ENCODE data around the gene RALGAPA2. TPM values are rescaled to one million over a fixed set of nuclear protein-coding genes. Genes with fewer than 3 reads are reported as not detected.

The RALGAPA2 gene
- total and polyA plus RNA-seq, 2 of the 13 experiments (the other 11 are each of a cell fraction or from before 2014, with no cell fraction given): 13.8 to 17.7 TPM

DNA sequence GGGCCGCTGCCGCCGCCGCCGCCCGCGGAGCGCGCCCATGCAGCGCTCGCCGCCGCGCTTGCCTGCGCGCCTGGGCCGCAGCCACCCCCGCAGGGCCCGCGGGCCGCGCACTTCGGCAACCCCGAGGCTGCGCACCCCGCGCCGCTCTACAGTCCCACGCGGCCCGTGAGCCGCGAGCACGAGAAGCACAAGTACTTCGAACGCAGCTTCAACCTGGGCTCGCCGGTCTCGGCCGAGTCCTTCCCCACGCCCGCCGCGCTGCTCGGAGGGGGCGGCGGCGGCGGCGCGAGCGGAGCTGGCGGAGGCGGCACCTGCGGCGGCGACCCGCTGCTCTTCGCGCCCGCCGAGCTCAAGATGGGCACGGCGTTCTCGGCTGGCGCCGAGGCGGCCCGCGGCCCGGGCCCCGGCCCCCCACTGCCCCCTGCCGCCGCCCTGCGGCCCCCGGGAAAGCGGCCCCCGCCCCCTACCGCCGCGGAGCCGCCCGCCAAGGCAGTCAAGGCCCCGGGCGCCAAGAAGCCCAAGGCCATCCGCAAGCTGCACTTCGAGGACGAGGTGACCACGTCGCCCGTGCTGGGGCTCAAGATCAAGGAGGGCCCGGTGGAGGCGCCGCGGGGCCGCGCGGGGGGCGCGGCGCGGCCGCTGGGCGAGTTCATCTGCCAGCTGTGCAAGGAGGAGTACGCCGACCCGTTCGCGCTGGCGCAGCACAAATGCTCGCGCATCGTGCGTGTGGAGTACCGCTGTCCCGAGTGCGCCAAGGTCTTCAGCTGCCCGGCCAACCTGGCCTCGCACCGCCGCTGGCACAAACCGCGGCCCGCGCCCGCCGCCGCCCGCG lies 343.8 kb downstream of the RALGAPA2 start:
- CTCF ChIA-PET (ENCODE audit: low intra/inter-chr PET ratio, low total read pairs): no interaction called here
- intact Hi-C loops (cut with micrococcal nuclease; ENCODE audit: unreplicated experiment): no loop called here
- H4K20me1 ChIP-seq (ENCODE audit: insufficient read depth, low read length): no peaks in the 10 kb centered on the region
- H3K79me2 ChIP-seq (ENCODE audit: insufficient read depth, low read length): no peaks in the 10 kb centered on the region
- H3K27ac ChIP-seq (ENCODE audit: extremely low read length, insufficient read depth, low read length): no peak overlapping the region
- H2AFZ ChIP-seq (ENCODE audit: low read length): no peak overlapping the region
- in situ Hi-C loops (cut with HindIII; ENCODE audit: extremely low pct_ligation_motif_present, low pct_unique_long_range_greater_than_20kb): no loop called here
- ATAC-seq: no peak
- no peaks in the 10 kb centered on the region for H3K36me3 ChIP-seq (replicated peaks in 1 of 2; ENCODE audit: control insufficient read depth in 1 of 2, insufficient read depth in 2 of 2, low read length in 2 of 2)
- H3K4me1 ChIP-seq (ENCODE audit: insufficient read depth, low read length): peaks cover 21% of the 10 kb centered on the region; the same call in 1 of the 2 replicates
- no peak overlapping the region for H3K9ac ChIP-seq (ENCODE audit: insufficient read depth, low read depth, low read length)
- 9% methylated on average over 58 of the region's 130 CpGs for WGBS (ENCODE audit: low lambda C conversion rate)
- no peak for FAIRE-seq
- no TSS peak for BruUV-seq (replicated peaks)
- POLR2A ChIA-PET: no interaction called here
- H3K4me2 ChIP-seq (ENCODE audit: low read depth, low read length): peak overlapping the region; percentile 62
- H3K27me3 ChIP-seq (ENCODE audit: control insufficient read depth in 1 of 2, insufficient read depth in 2 of 2, low read length in 2 of 2): peaks cover 27 to 91% of the 10 kb centered on the region in 2 experiments
- DNase-seq (ENCODE audit: low spot score): no peak
- H3K4me3 ChIP-seq (replicated peaks in 1 of 3; ENCODE audit: insufficient read depth in 1 of 3, low read depth in 2 of 3, low read length in 3 of 3): peak overlapping the region; percentile 35 to 54 (median 41); a peak in 2 of 6 replicates
- no peaks in the 10 kb centered on the region for H3K9me3 ChIP-seq (ENCODE audit: low read length)
- TF ChIP-seq GATAD2A (CRISPR knock-in tag; IDR thresholded peaks at IDR 0.05): no peak
- TF ChIP-seq ZNF160 (CRISPR knock-in tag; IDR thresholded peaks at IDR 0.05): no peak
- no peak for TF ChIP-seq SIX1 (CRISPR knock-in tag; IDR thresholded peaks at IDR 0.05; ENCODE audit: borderline replicate concordance)
- TF ChIP-seq, protein P1, sequence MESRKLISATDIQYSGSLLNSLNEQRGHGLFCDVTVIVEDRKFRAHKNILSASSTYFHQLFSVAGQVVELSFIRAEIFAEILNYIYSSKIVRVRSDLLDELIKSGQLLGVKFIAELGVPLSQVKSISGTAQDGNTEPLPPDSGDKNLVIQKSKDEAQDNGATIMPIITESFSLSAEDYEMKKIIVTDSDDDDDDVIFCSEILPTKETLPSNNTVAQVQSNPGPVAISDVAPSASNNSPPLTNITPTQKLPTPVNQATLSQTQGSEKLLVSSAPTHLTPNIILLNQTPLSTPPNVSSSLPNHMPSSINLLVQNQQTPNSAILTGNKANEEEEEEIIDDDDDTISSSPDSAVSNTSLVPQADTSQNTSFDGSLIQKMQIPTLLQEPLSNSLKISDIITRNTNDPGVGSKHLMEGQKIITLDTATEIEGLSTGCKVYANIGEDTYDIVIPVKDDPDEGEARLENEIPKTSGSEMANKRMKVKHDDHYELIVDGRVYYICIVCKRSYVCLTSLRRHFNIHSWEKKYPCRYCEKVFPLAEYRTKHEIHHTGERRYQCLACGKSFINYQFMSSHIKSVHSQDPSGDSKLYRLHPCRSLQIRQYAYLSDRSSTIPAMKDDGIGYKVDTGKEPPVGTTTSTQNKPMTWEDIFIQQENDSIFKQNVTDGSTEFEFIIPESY (CRISPR knock-in tag; IDR thresholded peaks at IDR 0.05): no peak
- TF ChIP-seq JUN (CRISPR knock-in tag; IDR thresholded peaks at IDR 0.05): no peak
- TF ChIP-seq, protein P2, sequence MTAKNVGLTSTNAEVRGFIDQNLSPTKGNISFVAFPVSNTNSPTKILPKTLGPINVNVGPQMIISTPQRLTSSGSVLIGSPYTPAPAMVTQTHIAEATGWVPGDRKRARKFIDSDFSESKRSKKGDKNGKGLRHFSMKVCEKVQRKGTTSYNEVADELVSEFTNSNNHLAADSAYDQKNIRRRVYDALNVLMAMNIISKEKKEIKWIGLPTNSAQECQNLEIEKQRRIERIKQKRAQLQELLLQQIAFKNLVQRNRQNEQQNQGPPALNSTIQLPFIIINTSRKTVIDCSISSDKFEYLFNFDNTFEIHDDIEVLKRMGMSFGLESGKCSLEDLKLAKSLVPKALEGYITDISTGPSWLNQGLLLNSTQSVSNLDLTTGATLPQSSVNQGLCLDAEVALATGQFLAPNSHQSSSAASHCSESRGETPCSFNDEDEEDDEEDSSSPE (CRISPR knock-in tag; IDR thresholded peaks at IDR 0.05): no peak
- TF ChIP-seq ZNF234 (CRISPR knock-in tag; conservative IDR thresholded peaks at IDR 0.05): no peak
- TF ChIP-seq CENPT (CRISPR knock-in tag; IDR thresholded peaks at IDR 0.05; ENCODE audit: low read depth): no peak
- no peak for TF ChIP-seq ZNF24 (IDR thresholded peaks at IDR 0.05)
- TF ChIP-seq, protein P3, sequence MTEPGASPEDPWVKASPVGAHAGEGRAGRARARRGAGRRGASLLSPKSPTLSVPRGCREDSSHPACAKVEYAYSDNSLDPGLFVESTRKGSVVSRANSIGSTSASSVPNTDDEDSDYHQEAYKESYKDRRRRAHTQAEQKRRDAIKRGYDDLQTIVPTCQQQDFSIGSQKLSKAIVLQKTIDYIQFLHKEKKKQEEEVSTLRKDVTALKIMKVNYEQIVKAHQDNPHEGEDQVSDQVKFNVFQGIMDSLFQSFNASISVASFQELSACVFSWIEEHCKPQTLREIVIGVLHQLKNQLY (CRISPR knock-in tag; IDR thresholded peaks at IDR 0.05): no peak
- TF ChIP-seq HMG20B (CRISPR knock-in tag; conservative IDR thresholded peaks at IDR 0.05): no peak
- TF ChIP-seq HIVEP1 (CRISPR knock-in tag; IDR thresholded peaks at IDR 0.05): no peak
- TF ChIP-seq ZNF496 (CRISPR knock-in tag; IDR thresholded peaks at IDR 0.05; ENCODE audit: insufficient replicate concordance): no peak
- TF ChIP-seq, protein P4, sequence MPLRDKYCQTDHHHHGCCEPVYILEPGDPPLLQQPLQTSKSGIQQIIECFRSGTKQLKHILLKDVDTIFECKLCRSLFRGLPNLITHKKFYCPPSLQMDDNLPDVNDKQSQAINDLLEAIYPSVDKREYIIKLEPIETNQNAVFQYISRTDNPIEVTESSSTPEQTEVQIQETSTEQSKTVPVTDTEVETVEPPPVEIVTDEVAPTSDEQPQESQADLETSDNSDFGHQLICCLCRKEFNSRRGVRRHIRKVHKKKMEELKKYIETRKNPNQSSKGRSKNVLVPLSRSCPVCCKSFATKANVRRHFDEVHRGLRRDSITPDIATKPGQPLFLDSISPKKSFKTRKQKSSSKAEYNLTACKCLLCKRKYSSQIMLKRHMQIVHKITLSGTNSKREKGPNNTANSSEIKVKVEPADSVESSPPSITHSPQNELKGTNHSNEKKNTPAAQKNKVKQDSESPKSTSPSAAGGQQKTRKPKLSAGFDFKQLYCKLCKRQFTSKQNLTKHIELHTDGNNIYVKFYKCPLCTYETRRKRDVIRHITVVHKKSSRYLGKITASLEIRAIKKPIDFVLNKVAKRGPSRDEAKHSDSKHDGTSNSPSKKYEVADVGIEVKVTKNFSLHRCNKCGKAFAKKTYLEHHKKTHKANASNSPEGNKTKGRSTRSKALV (CRISPR knock-in tag; IDR thresholded peaks at IDR 0.05): 0 out of 2 replicates have a peak, but pooled peaks have one; percentile 8
- TF ChIP-seq ZNF644 (CRISPR knock-in tag; IDR thresholded peaks at IDR 0.05; ENCODE audit: low read depth): no peak
- TF ChIP-seq HCFC1 (IDR thresholded peaks at IDR 0.05; ENCODE audit: low read depth, low read length): no peak
- TF ChIP-seq, protein P5, sequence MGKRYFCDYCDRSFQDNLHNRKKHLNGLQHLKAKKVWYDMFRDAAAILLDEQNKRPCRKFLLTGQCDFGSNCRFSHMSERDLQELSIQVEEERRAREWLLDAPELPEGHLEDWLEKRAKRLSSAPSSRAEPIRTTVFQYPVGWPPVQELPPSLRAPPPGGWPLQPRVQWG (CRISPR knock-in tag; IDR thresholded peaks at IDR 0.05; ENCODE audit: borderline replicate concordance, low read depth): no peak

All from HepG2 (cell line).